WTC11 (cell line): Measurements from ENCODE around the gene SPINK8.

ENCODE experiments used
- JUN ChIP-seq: sonication (generic); formaldehyde crosslinking; IDR thresholded peaks from 2 replicates; pipeline ENCODE4 v1.8.0; 2023; ENCODE audit warnings: mild to moderate bottlenecking, missing genetic modification reagents
- NR3C1 ChIP-seq: sonication (generic); formaldehyde crosslinking; conservative IDR thresholded peaks from 2 replicates; pipeline ENCODE4 v1.8.1; 2023; ENCODE audit warnings: low read depth, mild to moderate bottlenecking, missing genetic modification reagents
- STAT6 ChIP-seq: sonication (generic); formaldehyde crosslinking; conservative IDR thresholded peaks from 2 replicates; pipeline ENCODE4 v1.8.1; 2023; ENCODE audit warnings: mild to moderate bottlenecking, low read depth, missing genetic modification reagents, moderate library complexity
- ZNF423 ChIP-seq: fragments of 250-450 bp; sonication (Bioruptor Pico); IDR thresholded peaks from 2 replicates; pipeline ENCODE4 v2.1.2; 2022; ENCODE audit warnings: mild to moderate bottlenecking, moderate library complexity
- TF ChIP-seq, protein P1 (sequence below): fragments of 200-600 bp; IDR thresholded peaks from 2 replicates; pipeline ENCODE4 v1.8.0; 2022; ENCODE audit warnings: antibody characterized with exemption
- TF ChIP-seq, protein P2 (sequence below): fragments of 250-450 bp; sonication (Bioruptor Pico); IDR thresholded peaks from 2 replicates; pipeline ENCODE4 v1.9.0; 2021; ENCODE audit warnings: mild to moderate bottlenecking
- TF ChIP-seq, protein P3 (sequence below): sonication (generic); formaldehyde crosslinking; IDR thresholded peaks from 2 replicates; pipeline ENCODE4 v1.8.1; 2022; ENCODE audit warnings: mild to moderate bottlenecking, missing genetic modification reagents, moderate library complexity, borderline replicate concordance
- TF ChIP-seq, protein P4 (sequence below): sonication (generic); formaldehyde crosslinking; IDR thresholded peaks from 2 replicates; pipeline ENCODE4 v1.8.0; 2022; ENCODE audit warnings: mild to moderate bottlenecking, missing genetic modification reagents

DNA sequence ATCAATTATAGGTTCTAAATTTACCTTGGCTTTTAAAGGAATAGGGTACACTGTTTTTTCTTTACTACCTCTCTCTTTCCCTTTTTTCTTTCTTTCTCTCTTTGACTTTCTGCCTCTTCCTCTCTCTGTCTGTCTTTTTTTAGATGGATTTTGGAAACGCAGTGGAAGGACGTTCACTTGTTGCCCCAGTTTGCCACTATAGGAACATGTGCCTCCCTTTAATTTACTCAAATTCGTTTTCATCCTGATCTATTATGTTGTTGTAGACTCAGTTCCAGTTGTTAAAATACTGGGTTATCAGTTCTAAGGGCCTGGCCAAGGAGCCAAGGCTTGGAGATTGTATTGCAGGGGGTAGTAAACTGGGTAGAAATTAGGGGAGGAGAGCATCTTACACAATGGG is 1.1 kb upstream of the SPINK8 start:
- TF ChIP-seq, protein P1, sequence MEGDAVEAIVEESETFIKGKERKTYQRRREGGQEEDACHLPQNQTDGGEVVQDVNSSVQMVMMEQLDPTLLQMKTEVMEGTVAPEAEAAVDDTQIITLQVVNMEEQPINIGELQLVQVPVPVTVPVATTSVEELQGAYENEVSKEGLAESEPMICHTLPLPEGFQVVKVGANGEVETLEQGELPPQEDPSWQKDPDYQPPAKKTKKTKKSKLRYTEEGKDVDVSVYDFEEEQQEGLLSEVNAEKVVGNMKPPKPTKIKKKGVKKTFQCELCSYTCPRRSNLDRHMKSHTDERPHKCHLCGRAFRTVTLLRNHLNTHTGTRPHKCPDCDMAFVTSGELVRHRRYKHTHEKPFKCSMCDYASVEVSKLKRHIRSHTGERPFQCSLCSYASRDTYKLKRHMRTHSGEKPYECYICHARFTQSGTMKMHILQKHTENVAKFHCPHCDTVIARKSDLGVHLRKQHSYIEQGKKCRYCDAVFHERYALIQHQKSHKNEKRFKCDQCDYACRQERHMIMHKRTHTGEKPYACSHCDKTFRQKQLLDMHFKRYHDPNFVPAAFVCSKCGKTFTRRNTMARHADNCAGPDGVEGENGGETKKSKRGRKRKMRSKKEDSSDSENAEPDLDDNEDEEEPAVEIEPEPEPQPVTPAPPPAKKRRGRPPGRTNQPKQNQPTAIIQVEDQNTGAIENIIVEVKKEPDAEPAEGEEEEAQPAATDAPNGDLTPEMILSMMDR = no peak
- TF ChIP-seq, protein P2, sequence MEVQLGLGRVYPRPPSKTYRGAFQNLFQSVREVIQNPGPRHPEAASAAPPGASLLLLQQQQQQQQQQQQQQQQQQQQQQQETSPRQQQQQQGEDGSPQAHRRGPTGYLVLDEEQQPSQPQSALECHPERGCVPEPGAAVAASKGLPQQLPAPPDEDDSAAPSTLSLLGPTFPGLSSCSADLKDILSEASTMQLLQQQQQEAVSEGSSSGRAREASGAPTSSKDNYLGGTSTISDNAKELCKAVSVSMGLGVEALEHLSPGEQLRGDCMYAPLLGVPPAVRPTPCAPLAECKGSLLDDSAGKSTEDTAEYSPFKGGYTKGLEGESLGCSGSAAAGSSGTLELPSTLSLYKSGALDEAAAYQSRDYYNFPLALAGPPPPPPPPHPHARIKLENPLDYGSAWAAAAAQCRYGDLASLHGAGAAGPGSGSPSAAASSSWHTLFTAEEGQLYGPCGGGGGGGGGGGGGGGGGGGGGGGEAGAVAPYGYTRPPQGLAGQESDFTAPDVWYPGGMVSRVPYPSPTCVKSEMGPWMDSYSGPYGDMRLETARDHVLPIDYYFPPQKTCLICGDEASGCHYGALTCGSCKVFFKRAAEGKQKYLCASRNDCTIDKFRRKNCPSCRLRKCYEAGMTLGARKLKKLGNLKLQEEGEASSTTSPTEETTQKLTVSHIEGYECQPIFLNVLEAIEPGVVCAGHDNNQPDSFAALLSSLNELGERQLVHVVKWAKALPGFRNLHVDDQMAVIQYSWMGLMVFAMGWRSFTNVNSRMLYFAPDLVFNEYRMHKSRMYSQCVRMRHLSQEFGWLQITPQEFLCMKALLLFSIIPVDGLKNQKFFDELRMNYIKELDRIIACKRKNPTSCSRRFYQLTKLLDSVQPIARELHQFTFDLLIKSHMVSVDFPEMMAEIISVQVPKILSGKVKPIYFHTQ = no peak
- no peak for TF ChIP-seq NR3C1
- no peak for TF ChIP-seq JUN (CRISPR knock-in tag)
- no peak for TF ChIP-seq ZNF423 (CRISPR knock-in tag)
- no peak for TF ChIP-seq STAT6 (CRISPR knock-in tag)
- TF ChIP-seq, protein P3, sequence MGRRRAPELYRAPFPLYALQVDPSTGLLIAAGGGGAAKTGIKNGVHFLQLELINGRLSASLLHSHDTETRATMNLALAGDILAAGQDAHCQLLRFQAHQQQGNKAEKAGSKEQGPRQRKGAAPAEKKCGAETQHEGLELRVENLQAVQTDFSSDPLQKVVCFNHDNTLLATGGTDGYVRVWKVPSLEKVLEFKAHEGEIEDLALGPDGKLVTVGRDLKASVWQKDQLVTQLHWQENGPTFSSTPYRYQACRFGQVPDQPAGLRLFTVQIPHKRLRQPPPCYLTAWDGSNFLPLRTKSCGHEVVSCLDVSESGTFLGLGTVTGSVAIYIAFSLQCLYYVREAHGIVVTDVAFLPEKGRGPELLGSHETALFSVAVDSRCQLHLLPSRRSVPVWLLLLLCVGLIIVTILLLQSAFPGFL (CRISPR knock-in tag) = no peak
- TF ChIP-seq, protein P4, sequence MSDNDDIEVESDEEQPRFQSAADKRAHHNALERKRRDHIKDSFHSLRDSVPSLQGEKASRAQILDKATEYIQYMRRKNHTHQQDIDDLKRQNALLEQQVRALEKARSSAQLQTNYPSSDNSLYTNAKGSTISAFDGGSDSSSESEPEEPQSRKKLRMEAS = no peak
